ENCODE data around the gene ISY1. TPM values are rescaled to one million over a fixed set of nuclear protein-coding genes. Genes with fewer than 3 reads are reported as not detected.

Gene ISY1
- total and polyA plus RNA-seq, 4 donors = 6.4 to 13.2 (median 10.5) TPM

DNA sequence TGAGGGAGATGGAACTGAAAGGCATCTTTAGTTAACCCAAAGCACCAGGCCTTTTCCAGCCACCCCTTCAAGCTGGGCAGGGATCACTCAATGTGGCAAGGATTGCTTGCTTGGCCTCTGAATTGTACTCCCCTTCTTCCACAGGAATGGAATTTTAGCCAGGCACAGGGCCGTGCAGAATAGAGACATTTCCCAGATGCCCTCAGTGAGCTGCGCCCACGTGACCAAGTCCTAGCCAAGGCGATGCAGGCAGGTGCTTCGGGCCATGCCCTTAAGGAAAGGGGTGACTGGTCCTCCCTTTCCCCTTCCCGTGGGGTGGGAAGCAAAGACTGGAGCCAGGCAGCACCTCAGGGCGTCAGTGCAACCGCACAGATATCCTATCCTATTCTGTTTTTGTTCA, 82.4 kb downstream of the ISY1 start:
- peaks cover 0 to 8% (median 3%) of the 10 kb centered on the region in 4 donors for H3K4me1 ChIP-seq (ENCODE audit: control insufficient read depth in 4 of 4, insufficient read depth in 4 of 4, low read length in 3 of 4)
- H3K9ac ChIP-seq (ENCODE audit: low read depth in 1 of 2, low read length in 2 of 2) = no peak overlapping the region
- TF ChIP-seq JUND (IDR thresholded peaks at IDR 0.05) (no peak), FOXA2 (IDR thresholded peaks at IDR 0.05) (no peak), YY1 (IDR thresholded peaks at IDR 0.05) (no peak), RXRA (IDR thresholded peaks at IDR 0.05) (no peak), NR2F2 (IDR thresholded peaks at IDR 0.05) (no peak), EGR1 (IDR thresholded peaks at IDR 0.05; ENCODE audit: low read depth in 2 of 2) (no peak), CTCF (IDR thresholded peaks at IDR 0.05; ENCODE audit: low read depth, low read length, missing input control) (no peak), FOXA1 (IDR thresholded peaks at IDR 0.05) (no peak), SP1 (IDR thresholded peaks at IDR 0.05) (no peak), ZBTB33 (IDR thresholded peaks at IDR 0.05) (no peak), TAF1 (conservative IDR thresholded peaks at IDR 0.05) (no peak), MAX (IDR thresholded peaks at IDR 0.05) (no peak), HNF4A (conservative IDR thresholded peaks at IDR 0.05) (no peak), RAD21 (IDR thresholded peaks at IDR 0.05) (no peak), HNF4G (IDR thresholded peaks at IDR 0.05) (no peak)
- TF ChIP-seq, protein P1, sequence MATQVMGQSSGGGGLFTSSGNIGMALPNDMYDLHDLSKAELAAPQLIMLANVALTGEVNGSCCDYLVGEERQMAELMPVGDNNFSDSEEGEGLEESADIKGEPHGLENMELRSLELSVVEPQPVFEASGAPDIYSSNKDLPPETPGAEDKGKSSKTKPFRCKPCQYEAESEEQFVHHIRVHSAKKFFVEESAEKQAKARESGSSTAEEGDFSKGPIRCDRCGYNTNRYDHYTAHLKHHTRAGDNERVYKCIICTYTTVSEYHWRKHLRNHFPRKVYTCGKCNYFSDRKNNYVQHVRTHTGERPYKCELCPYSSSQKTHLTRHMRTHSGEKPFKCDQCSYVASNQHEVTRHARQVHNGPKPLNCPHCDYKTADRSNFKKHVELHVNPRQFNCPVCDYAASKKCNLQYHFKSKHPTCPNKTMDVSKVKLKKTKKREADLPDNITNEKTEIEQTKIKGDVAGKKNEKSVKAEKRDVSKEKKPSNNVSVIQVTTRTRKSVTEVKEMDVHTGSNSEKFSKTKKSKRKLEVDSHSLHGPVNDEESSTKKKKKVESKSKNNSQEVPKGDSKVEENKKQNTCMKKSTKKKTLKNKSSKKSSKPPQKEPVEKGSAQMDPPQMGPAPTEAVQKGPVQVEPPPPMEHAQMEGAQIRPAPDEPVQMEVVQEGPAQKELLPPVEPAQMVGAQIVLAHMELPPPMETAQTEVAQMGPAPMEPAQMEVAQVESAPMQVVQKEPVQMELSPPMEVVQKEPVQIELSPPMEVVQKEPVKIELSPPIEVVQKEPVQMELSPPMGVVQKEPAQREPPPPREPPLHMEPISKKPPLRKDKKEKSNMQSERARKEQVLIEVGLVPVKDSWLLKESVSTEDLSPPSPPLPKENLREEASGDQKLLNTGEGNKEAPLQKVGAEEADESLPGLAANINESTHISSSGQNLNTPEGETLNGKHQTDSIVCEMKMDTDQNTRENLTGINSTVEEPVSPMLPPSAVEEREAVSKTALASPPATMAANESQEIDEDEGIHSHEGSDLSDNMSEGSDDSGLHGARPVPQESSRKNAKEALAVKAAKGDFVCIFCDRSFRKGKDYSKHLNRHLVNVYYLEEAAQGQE (IDR thresholded peaks at IDR 0.05) = no peak
- TF ChIP-seq, protein P2, sequence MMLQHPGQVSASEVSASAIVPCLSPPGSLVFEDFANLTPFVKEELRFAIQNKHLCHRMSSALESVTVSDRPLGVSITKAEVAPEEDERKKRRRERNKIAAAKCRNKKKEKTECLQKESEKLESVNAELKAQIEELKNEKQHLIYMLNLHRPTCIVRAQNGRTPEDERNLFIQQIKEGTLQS (IDR thresholded peaks at IDR 0.05) = no peak
- H3K36me3 ChIP-seq (ENCODE audit: control insufficient read depth in 4 of 4, insufficient read depth in 3 of 4, low read depth in 1 of 4, low read length in 3 of 4) = no peaks in the 10 kb centered on the region
- H3K9me3 ChIP-seq (ENCODE audit: control insufficient read depth in 4 of 4, low read length in 3 of 4) = no peaks in the 10 kb centered on the region
- 94% methylated on average over 8 of the region's 8 CpGs for WGBS
- H3K27ac ChIP-seq (ENCODE audit: low read depth in 1 of 2, low read length in 2 of 2) = no peak overlapping the region
- H3K27me3 ChIP-seq (ENCODE audit: control insufficient read depth in 4 of 4, insufficient read depth in 4 of 4, low read length in 3 of 4) = no peaks in the 10 kb centered on the region
- DNase-seq (ENCODE audit: low spot score) = no peak
- no peak overlapping the region for H3K4me3 ChIP-seq (ENCODE audit: low read depth in 1 of 3, low read length in 3 of 3)

Other genes starting within 250 kb of the ISY1 start
- gene CFAP92, start 167.0 kb downstream of the ISY1 start, total RNA-seq = under 1 TPM; 0.05 to 0.25 TPM
- under 1 TPM in 1 of 2 donors, not detected in 1; 0.06 TPM for gene CFAP92, start 167.0 kb downstream of the ISY1 start, polyA plus RNA-seq
- gene EFCC1, start 159.8 kb downstream of the ISY1 start, total RNA-seq = 1 to 10 TPM in 1 of 2 donors, under 1 TPM in 1; 0.14 to 1.0 TPM
- under 1 TPM; 0.08 to 0.33 TPM for gene EFCC1, start 159.8 kb downstream of the ISY1 start, polyA plus RNA-seq
- gene GP9, start 100.3 kb downstream of the ISY1 start, total RNA-seq = 10 to 100 TPM in 1 of 2 donors, not detected in 1; 12.0 TPM
- gene GP9, start 100.3 kb downstream of the ISY1 start, polyA plus RNA-seq = under 1 TPM in 1 of 2 donors, not detected in 1; 0.16 TPM
- gene RAB43, start 39.3 kb downstream of the ISY1 start, total RNA-seq = 10 to 100 TPM; 20.7 to 58.1 TPM
- gene RAB43, start 39.3 kb downstream of the ISY1 start, polyA plus RNA-seq = 10 to 100 TPM; 13.4 to 32.4 TPM
- gene CNBP, start 22.8 kb upstream of the ISY1 start, total RNA-seq = 100 to 1,000 TPM; 162 to 245 TPM
- gene CNBP, start 22.8 kb upstream of the ISY1 start, polyA plus RNA-seq = 100 to 1,000 TPM; 183 to 291 TPM
- gene COPG1, start 88.5 kb upstream of the ISY1 start, total RNA-seq = 100 to 1,000 TPM in 1 of 2 donors, 10 to 100 TPM in 1; 68.4 to 177 TPM
- gene COPG1, start 88.5 kb upstream of the ISY1 start, polyA plus RNA-seq = 100 to 1,000 TPM in 1 of 2 donors, 10 to 100 TPM in 1; 49.8 to 106 TPM
- gene HMCES, start 117.8 kb upstream of the ISY1 start, total RNA-seq = 10 to 100 TPM; 13.7 to 18.2 TPM
- 10 to 100 TPM; 15.3 to 15.4 TPM for gene HMCES, start 117.8 kb upstream of the ISY1 start, polyA plus RNA-seq

Measured in liver (tissue), 9 donors.